Peyer's patch (tissue), 4 donors: Measurements from ENCODE around the gene AFM.

ENCODE experiments used
- POLR2A ChIP-seq, 2 donors: fragments of 450-650 bp; IDR thresholded peaks; one replicate each; pipeline ENCODE4 v1.5.1; 2017; ENCODE audit warnings: antibody characterized with exemption in 2 of 2, mild to moderate bottlenecking in 2 of 2, moderate library complexity in 2 of 2
- TF ChIP-seq, protein P1 (sequence below), 6 experiments: fragments of 450-650 bp in 4 of 6; fragments of 200-600 bp in 2 of 6; sonication (generic) in 1 of 6; IDR thresholded peaks; one replicate each; pipeline ENCODE4 v1.5.1; 2017 to 2019; ENCODE audit warnings: antibody characterized with exemption in 6 of 6, mild to moderate bottlenecking in 3 of 6, moderate library complexity in 1 of 6

DNA sequence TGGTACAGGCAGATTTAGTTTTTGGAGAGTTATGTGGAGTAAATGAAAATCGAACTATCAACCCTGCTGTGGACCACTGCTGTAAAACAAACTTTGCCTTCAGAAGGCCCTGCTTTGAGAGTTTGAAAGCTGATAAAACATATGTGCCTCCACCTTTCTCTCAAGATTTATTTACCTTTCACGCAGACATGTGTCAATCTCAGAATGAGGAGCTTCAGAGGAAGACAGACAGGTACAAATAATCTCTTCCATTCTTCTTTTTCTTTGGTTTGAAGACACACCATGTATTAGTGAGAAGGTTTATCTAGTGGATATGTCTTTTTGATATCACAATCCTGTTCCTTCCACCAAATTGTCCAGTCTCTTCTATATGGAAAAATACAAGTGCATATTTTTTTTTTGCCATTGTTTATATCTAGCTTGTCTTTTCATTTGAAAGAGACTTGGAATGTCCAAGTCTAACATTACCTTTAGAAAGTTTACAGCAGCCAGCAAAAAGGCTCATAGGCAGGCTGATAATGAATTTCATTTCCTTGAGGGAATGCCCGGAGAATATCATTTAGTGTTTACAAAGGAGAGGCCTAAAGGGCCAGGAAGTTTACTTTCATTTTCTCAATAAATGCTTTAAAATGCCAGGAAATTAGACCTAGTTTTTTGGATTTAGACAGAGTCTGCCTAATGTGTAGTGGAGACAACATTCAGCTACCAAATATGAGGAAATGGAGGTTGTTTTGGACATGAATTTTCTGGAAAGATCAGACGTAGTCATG is 18.6 kb downstream of the AFM start:
- TF ChIP-seq, protein P1, sequence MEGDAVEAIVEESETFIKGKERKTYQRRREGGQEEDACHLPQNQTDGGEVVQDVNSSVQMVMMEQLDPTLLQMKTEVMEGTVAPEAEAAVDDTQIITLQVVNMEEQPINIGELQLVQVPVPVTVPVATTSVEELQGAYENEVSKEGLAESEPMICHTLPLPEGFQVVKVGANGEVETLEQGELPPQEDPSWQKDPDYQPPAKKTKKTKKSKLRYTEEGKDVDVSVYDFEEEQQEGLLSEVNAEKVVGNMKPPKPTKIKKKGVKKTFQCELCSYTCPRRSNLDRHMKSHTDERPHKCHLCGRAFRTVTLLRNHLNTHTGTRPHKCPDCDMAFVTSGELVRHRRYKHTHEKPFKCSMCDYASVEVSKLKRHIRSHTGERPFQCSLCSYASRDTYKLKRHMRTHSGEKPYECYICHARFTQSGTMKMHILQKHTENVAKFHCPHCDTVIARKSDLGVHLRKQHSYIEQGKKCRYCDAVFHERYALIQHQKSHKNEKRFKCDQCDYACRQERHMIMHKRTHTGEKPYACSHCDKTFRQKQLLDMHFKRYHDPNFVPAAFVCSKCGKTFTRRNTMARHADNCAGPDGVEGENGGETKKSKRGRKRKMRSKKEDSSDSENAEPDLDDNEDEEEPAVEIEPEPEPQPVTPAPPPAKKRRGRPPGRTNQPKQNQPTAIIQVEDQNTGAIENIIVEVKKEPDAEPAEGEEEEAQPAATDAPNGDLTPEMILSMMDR (IDR thresholded peaks at IDR 0.05): no peak
- TF ChIP-seq POLR2A (IDR thresholded peaks at IDR 0.05): no peak
